RPMI8226 (cell line): ENCODE measurements around the gene SH3PXD2A.
"Not testable (repeated sequence)": the region's sequence is repeated elsewhere in the genome, so short reads cannot be mapped to it uniquely, and the experiment has no call there.

Source experiments
- DNase-seq: peaks from one replicate; pipeline ENCODE4 v3.0.0-alpha.2; 2015

SH3PXD2A gene

DNA sequence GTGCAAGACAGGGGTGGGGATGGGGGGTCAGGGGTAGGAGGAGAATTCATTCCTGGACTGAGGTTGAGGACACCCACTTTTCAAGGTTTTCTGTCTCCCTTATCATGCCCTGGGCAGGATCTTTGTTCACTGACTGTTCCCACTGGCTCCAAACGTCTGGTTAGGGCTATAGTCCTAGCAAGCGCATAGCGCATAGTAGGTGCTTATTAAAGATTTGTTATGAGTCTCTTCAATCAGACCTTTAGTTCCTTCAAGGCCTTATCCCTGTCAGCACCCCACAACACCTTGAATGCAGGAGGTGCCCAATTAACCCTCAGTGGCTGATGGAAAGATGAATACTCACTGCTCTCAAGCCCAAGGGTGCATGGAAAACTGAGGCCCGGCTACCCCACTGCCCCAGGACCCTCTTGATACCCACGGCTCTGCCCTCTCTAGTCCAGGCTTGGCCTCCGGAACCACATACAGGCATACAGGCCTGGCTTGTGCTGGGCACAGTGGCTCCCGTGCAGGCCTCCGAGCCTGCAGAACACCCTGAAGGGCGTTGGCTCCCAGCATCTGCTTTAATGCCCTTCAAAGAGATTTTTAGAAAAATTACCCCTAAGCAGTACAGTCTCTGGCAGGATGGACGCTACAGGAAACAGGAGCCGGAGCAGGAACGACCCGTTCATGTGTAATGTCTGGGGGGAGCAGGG lies 177.7 kb downstream of the SH3PXD2A start:
- DNase-seq = no peak

DNA sequence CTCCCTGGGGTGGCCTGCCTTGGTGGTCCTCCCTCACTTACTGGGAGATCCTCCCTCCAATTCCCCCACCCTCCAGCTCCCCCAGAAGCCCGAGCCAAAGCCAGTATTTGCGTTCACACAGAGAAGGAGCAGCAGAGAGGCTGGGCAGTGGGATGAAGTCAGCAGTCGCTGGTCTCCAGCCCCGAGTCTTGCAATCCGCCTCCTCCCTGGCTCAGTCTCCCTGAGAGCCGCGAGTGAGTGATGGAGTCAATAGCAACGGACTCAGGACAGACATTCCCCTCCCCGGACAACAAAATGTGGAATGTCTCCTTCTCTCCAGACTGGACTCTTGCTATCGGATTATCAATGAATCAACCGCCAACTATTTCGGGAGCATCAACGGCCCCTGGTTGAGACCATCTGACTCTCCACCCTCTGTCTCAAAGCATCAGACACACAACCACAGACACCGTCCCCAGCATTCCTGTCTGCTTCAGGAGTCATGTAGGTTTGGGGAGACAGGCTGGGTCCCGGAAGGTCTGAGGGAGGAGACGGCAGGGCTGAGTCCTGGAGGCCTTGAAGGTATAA lies 178.4 kb downstream of the SH3PXD2A start:
- no peak for DNase-seq

DNA sequence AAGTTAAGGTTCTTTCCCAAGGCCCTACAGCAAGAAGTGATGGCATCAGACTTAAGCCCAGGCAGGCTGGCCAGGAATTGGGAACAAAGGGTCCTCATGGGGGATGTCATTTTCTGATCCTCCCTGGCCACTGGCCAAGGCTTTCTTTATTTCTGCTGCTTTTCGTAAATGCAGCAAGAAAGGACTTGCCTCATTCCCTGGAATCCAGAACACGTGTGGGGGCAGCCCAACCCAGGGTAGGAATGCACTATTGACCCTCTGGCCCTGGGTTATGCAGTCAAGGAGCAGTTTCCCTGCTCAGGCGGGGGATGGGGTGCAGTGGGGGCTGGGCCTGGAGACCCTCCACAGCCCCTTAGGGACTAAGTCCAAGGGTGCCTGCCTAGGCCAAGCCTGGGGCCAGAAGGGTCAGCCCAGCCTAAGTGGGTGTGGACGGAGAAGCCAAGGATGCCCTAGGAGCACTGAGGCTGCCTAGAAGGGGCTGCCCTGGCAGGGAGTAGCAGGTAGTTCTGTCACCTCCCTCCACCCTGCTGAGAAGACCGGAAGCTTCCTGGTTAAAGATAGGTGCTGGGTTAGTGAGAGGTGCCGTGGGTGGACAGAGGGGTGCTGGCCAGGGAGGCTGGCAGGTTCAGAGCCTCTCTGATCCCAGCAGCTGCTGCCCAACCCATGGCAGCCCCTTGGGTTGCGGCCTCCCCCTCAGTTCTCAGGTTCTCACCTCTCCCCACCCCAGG lies 179.2 kb downstream of the SH3PXD2A start:
- no peak for DNase-seq

DNA sequence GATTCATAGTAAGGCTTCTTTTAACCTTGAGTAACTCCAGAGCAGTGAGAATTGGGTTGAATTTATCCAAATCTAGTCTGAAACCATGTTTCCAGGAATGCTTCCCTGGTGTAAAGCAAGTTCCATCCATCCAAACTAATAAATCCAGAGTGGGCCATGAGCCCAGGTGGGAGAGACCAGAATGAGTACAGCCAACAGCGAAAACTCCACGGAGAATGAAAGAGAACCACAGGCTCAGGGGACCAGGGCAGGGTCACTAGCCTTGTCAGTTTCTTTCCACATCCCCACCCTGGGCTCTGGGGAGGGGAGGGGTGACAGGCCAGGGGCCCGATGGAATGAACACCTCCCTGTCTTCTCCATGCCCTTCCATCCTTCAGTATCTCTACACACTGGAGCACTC lies 181.8 kb downstream of the SH3PXD2A start:
- no peak for DNase-seq

DNA sequence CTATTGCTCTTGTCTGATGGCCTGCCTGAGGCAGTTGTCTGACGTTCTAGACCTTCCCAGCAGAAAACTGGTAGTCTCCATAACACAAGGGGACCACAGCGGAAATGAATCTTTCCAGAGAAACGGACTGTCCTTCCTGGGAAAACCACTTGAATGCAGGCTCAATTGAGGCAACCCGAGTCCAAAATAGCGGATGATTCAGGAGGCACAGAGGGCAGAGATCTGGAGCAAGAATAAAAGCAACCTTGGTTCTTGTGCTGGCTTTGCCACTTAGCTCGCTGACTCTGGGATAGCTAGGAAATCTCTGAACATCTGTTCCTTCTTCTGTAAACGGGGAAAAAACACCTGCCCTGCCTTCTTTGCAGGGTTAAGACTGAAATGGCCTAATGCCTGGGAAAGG lies 183.0 kb downstream of the SH3PXD2A start:
- no peak for DNase-seq

DNA sequence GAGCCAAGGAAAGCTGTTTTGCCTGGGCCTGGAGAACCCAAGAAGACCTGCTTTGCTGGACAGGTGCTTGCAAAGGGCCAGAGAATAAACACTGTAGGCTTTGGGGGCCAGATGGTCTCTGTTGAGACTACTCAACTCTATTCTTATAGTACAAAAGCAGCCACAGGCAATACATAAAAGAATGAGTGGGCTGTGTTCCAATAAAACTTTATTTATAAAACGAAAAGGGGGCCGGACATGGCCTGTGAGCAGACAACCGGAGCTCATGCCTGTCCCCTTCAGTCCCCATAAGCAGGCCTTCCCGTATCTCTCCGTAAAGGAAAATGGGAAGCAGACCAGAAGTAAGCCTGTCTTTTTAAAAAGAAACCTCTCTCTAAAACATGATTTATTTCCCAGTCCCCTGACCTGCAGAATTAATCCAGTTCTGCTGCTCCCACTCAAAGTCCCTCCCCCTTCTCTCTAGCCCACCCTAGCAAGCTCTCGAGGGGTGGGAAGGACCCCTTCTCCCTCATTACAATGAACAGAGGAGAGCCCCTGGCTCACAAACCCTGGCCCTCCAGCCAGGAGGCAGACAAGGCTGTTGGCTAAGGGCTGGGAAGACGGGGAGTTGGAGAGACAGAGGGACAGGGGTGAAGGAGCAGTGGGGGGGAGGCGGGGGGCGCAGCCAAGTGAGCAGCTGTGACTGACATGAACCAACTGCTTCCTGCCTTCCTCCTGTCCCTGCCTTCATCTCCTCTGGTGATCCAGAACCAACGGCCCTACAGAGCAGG lies 184.1 kb downstream of the SH3PXD2A start:
- DNase-seq = no peak

DNA sequence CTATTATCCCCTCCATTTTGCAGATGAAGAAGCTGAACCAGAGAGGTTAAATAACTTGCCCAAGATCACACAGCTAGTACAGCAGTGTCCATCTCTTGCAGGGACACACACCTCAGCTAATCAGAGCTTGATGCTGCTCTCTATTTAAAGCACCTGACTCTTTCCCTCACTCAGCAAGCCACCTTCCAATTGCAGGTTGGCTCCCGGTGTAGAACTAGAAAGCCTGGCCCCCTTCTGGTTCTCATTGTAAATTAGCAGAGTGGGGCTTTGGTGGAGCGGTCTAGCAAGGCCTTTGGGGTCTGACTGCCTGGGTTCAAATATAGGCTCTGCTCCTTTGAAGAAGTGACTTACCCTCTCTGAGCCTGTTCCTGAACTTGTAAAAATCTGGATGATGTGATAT lies 185.4 kb downstream of the SH3PXD2A start:
- DNase-seq = no peak

DNA sequence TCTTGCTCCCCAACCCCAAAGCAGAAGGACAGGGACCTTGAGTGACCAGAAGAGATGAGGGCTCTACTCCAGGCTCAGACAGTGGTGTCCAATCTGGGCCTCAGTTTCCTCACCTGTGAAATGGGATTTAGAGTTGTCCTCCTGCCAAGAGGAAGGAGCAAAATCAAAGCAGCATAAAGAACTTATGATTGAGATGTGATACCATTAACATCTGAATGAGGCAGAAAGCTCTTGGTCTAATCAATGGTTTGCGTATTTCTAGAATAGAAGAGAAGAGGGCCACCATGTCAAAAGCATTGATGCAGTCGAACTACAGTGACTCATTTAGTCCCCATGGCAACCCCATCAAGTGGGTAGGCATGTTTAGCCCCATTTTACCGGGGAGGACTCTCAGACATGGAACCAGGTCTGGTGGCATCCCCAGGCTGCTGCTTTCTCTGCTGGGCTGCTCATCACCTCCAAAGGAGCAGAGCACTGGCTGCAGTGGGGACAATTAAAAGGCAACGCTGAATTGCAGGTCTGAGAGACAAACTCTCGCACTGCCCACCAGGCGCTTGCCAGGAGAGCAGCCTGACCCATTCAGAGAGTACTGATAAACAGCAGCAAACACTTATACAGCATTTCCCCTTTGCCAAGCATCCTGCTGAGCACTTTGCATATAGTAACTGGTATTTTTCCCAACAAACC lies 186.0 kb downstream of the SH3PXD2A start:
- no peak for DNase-seq

DNA sequence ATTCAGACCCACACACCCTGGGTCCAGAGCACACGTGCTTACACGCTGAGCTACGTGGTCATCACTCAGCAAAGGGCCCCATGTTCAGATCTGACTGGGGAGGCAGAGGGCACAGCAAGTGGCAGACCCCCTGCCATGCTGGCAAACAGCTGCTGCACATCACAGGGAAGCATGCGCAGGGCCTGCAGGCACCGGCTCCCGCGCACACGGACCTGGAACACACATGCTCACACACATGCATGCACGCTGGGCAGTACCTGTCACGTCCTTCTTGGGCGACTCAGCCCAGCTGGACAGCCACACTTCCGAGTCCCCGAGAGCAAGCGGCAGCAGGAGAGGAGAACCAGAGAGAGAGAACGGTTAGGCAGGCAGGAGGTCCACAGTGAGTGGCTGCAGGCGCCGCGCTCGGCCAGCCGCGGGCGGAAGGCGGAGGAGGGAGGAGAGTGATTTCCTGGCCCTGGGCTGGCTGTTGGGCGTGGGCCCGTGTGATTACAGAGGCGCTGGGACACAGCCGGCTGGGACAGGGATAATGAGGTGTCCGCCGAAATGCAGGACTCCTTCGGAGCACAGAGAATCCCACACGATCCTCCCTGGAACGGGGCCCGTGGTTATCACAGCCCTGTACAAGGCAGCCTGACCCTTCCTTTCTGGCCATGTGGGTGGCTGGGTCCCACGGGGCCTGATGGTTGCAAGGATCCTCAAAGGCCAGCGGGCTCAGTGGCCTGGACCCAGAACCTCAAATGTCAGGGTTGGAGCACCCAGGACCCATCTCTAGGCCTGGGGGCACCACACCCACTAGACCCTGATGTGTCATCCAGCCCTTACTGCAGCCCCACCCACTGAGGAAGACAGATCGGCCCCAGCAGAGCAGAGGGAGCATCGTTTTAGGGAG lies 186.8 kb downstream of the SH3PXD2A start:
- DNase-seq = no peak

DNA sequence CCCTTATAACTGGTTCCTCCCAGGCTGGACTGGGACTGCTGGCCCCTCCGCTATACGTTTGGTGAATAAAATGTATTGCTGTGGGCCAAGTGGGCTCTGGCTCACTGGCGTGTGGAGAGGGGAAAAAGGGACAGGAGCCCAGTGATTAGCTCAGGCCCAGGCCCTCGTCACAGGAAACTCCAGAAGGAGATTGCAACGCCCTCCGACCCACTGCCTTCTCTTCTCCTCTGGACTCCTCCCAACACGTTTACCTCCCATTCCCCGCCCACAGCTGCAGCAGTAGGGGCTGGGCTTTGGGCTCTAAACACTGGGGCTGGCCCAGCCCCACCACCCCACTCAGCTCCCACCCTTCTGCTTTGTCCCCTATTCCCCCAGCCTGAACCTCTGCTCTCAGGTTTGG lies 188.0 kb downstream of the SH3PXD2A start:
- DNase-seq = no peak

DNA sequence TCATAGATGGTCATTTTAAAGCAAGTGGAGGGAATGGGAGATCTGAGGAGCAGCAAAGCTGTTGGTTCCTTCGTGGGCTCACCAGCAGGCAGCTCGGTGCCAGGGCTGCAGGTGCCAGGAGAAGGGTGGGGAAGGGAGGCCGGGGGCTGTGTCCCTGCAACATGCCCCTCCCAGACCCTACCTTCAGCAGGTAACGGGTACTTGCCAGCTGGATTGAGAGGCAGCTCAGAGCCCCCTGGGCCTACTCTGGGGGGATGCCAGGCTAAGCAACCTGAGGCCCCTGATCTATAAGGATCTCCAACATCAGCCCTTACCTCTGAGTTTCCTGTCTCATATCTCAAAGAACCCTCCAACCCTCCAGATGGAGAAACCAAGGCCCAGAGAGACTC lies 188.6 kb downstream of the SH3PXD2A start:
- no peak for DNase-seq

DNA sequence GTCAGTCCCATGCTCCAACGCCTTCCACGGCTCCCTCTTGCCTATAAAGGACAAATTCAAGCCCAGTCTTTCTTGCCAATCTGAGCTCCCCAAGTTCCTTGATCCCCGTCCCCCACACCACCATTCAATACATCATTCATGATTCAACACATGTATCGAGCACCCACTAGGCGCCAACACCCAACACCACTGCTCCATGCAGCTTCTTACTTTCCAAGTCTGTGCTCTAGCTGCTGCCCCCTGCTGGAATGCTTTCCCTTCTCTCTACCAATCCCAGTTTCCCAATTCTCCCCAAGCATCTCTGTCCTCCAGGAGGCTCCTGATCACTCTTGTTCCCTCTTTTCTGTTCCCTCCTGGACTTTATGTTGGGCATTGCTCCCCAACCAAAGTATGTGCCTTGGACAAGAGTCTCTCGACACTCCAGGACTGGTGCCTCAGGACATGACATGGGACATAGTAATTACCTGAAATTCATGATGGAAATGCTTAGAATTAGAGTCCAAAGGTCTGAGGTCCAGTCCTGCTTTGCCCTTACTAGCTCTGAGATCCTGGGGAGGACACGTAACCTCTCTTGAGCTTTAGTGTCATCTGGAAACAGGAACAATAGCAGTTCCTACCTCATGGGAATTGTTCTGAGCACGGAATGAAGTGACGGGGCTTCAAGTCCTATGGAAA lies 189.2 kb downstream of the SH3PXD2A start:
- no peak for DNase-seq

DNA sequence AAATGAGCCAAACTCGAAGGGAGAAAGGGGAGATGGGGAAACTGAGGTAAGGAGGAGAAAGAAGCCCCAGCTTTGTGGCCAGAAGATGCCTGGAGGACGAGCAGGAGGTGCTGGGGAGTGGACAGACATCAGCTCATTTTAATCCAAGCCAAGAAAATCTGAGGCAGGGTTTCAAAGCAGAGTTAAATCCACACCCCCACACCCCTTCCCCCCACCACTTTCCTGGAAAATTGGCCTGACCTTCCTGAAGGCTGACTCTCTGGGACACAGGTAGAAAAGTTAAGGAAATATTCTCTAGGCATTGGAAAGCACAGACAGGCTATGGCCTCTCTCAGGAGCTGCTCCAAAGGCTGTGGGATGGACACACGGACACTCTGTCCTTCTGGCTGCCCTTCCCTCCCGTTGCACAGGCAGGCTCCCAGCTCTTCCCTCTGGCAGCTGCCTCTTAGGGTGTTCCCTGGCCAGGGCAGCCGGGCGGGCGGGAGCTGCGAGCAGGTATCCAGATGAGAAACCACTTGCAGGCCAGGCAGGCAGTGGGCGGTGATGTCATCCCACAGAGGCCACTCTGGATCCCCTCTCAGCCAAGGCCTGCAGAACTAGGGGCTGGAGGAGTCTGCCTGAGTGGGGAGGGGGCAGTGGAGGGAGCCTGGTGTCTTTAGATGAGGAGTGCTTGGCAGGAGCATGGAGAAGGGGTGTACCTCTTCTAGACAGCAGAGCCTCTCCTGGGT lies 190.1 kb downstream of the SH3PXD2A start:
- DNase-seq = no peak

DNA sequence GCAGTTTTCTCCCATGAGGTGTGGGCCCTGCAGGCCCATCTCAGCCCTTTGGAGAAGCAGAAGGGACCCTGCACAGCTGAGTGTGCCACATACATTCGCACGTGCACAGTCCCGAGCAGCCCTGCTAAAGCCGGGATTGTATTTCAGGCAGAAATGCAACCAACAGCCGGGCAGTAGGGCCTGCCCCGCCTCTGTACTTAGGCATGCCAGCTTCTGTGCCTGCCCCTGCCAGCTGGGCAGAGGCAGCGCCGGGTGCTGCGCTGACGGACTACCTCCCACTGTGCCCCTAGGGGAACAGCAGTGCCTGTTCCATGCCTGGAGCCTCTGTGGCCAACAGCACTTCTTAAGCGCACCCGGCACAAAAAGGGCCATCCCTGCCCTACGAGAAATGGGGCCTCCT lies 191.6 kb downstream of the SH3PXD2A start:
- DNase-seq = no peak

DNA sequence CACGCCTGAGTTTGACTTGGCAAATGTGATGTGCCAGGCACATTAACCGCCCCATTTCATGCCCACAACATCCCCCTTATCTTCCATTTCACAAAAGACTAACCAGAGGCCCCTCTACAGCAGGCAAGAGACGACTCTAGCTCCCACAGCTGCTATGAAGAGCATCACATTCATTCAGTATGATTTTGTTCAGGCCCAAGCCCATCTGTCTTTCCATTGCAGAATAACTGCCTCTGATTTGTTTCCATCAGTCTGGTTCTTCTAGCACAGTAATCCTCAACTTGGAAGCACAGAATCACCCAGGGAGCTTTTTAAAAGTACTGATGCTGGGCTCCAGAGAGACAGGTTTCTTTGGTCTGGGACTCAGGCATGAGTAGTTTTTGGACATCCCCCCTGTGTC lies 192.1 kb downstream of the SH3PXD2A start:
- DNase-seq = no peak

DNA sequence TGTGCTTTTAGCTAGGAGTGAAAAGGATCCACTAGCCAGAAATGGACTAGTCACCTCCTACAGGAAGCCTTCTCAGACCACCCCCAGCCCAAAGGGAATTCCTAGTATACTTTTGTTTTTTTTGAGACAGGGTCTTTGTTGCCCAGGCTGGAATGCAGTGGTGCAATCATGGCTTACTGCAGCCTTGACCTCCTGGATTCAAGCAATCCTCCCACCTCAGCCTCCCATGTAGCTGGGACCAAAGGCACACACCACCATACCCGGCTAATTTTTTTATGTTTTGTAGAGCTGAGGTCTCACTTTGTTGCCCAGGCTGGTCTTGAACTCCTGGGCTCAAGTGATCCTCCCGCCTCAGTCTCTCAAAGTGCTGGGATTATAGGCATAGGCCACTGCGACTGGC lies 192.7 kb downstream of the SH3PXD2A start:
- not testable (repeated sequence) for DNase-seq

DNA sequence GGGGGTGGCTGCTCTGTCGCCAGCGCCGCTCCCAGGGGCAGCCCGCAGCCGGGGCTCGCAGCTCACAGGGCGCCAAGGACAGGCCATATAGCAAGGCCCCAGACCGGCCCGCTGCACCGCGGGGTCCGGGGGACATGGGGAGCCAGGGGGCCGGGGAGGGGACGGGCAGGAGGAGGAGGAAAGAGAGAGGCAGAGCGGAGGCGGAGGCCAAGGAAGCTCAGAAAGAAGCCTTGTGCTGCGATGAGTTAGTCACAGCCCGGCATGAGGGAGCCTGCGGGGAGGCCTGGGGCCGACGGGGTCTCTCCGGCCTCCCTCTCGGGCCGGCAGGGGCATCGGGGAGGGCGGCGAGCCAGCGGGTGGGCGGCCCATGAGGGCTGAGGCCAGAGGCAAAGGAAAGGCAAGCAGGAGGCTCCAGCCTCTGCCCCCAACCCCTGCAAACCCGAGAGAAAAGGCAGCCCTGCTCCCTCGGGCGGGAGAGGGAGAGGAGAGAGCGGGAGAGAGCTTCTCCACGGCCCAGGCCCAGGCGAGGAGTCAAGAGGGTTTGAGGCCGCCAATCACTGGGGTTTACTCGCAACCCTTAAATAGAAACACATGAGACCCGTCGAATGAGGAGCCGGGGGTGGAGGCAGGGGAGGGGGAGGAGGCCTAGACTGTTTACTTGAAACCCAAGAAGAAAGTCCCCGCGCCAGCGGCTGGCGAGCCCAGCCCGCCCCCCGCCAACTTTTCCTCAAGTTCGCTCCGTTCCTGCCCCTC lies 194.0 kb downstream of the SH3PXD2A start:
- no peak for DNase-seq

DNA sequence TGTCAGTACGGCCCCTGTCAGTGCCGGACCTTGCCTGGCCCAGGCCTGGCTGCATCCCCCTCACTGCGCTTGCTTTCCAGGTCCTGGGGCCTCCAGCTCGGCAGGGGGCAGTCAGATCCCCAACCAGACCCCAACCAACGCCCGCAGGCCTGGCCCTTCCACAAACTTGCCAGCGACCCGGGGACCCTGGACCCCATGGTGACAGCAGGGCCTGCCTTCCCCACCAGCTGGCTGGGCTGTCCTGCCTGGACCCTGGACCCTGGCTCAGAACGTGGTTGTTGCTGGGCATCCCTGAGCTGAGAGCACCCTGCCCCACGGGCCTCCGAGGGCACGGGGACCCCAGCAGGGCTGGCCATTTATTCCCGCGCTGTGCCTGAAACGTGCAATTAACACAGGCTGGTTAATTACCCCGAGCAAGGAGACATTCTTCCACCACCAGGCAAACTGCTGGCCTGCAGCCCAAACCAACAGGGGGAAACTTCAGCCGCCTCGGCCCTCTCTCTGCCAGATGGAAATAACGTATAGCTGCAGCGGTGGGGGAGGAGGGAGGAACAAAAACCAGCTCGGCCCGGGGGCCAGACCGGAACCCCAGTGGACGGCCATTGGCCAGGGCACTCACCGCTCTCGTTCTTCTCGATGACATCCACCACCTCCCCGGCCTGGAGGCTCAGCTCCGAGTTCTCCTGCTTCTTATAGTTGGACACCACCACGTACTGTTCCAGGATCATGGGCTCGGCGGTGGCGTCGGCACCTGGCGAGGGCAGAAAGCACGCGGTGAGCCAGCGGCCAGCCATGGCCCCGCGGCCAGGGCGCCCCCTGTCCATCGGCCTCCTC lies 194.8 kb downstream of the SH3PXD2A start:
- DNase-seq = no peak
